ENCODE data around the gene ATAD3A. TPM values are rescaled to one million over a fixed set of nuclear protein-coding genes. Genes with fewer than 3 reads are reported as not detected.

Gene ATAD3A
- total RNA-seq, 4 donors from 2014 or later, result 14.6 to 34.4 (median 20.4) TPM

DNA sequence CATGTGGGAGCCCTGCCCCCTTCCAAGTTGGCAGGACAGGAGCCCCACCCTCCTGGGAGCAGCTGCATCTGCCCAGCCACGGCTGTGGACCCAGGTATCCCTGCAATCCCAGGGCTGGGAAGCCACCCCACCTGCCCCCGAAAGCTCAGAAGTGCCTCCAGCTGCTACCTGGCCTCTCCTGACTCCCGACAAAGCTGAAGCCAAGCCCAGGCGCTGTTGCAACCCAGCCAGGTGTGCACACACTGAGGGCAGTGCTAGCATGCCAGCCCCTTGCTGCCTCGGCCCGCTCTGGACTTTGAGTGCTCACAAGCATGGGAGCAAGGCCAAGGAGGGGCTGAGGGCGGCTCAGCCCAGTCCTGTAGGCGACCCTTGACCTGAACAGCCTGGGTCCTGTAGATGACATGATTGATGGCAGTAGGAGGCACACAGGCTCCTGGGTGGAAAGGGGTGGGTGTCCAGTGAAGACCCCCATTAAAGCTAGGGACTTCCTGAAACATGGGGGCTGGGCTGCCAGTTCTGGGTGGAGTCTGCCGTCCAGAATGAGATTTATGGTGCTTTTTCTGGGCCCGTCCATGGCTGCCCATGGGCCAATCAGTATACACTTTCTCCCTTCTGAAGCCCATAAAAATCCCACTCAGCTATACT is 65.5 kb downstream of the ATAD3A start:
- TF ChIP-seq POLR2AphosphoS5 (IDR thresholded peaks at IDR 0.05) (no peak), EP300 (IDR thresholded peaks at IDR 0.05; ENCODE audit: low read depth) (no peak), POLR2A (IDR thresholded peaks at IDR 0.05) (no peak)
- TF ChIP-seq, protein P1, sequence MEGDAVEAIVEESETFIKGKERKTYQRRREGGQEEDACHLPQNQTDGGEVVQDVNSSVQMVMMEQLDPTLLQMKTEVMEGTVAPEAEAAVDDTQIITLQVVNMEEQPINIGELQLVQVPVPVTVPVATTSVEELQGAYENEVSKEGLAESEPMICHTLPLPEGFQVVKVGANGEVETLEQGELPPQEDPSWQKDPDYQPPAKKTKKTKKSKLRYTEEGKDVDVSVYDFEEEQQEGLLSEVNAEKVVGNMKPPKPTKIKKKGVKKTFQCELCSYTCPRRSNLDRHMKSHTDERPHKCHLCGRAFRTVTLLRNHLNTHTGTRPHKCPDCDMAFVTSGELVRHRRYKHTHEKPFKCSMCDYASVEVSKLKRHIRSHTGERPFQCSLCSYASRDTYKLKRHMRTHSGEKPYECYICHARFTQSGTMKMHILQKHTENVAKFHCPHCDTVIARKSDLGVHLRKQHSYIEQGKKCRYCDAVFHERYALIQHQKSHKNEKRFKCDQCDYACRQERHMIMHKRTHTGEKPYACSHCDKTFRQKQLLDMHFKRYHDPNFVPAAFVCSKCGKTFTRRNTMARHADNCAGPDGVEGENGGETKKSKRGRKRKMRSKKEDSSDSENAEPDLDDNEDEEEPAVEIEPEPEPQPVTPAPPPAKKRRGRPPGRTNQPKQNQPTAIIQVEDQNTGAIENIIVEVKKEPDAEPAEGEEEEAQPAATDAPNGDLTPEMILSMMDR (IDR thresholded peaks at IDR 0.05), result no peak
- Histone ChIP-seq H3K9me3 (no peaks in the 10 kb centered on the region), H3K4me3 (no peak overlapping the region), H3K36me3 (no peaks in the 10 kb centered on the region), H3K4me1 (peaks cover 10 to 28% (median 21%) of the 10 kb centered on the region in 4 donors), H3K27me3 (peaks cover 29% of the 10 kb centered on the region), H3K27ac (peak overlapping the region in 1 of 4 donors; percentile 18)
- peak; percentile 25 for DNase-seq
- in situ Hi-C loops (cut with MboI; ENCODE audit: low pct_ligation_motif_present in 1 of 4, low pct_unique_long_range_greater_than_20kb in 1 of 4, low sequenced_read_pairs in 3 of 4) (no loop called here), intact Hi-C loops (cut with DNase I; ENCODE audit: low total_unique reads) (loop anchor here (5.0 kb wide), 1 partner anchor 240 kb away; no protein-coding TSS in a partner anchor)
- 42% methylated on average over 5 of the region's 10 CpGs; no CpG with 5 or more reads in 1 of the 2 donors for WGBS, 2 donors (ENCODE audit: low coverage in 1 of 2)

DNA sequence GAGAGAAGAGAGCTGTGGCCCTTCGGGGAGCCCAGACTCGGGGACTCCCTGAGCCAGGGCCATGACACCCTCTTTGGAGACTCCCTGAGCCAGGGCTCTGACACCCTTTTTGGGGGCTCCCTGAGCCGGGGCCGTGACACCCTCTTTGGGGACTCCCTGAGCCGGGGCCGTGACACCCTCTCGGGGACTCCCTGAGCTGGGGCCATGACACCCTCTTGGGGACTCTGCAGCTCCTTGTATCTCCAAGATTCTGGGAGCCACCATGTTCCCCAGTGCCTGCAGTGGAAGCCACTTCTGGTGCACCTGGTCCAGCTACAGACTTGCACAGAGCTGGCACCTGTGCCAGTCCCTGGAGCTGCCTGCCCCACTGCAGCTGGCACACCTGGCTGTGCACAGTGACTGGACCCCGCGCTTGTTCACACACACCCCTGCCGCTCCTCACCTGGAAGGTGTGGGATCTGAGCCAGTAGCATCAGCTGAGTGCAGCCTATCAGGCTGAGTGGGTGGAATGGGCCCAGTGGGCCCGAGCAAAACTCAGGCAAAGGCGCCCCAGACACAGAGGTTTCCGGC is 66.5 kb downstream of the ATAD3A start:
- no peaks in the 10 kb centered on the region for H3K9me3 ChIP-seq
- H3K4me3 ChIP-seq, result no peak overlapping the region
- intact Hi-C loops (cut with DNase I; ENCODE audit: low total_unique reads) (loop anchor here (5.0 kb wide), 1 partner anchor 239 kb away; no protein-coding TSS in a partner anchor), in situ Hi-C loops (cut with MboI; ENCODE audit: low pct_ligation_motif_present in 1 of 4, low pct_unique_long_range_greater_than_20kb in 1 of 4, low sequenced_read_pairs in 3 of 4) (no loop called here)
- H3K36me3 ChIP-seq, result no peaks in the 10 kb centered on the region
- DNase-seq, result no peak
- H3K27ac ChIP-seq, result no peak overlapping the region
- TF ChIP-seq, protein P1 (IDR thresholded peaks at IDR 0.05), result no peak
- TF ChIP-seq EP300 (IDR thresholded peaks at IDR 0.05; ENCODE audit: low read depth) (no peak), POLR2AphosphoS5 (IDR thresholded peaks at IDR 0.05) (no peak)
- 80 to 85% methylated on average over 1 to 10 of the region's 13 CpGs for WGBS, 2 donors (ENCODE audit: low coverage in 1 of 2)
- peaks cover 5 to 18% (median 12%) of the 10 kb centered on the region in 4 donors for H3K4me1 ChIP-seq
- H3K27me3 ChIP-seq, result peaks cover 38% of the 10 kb centered on the region

DNA sequence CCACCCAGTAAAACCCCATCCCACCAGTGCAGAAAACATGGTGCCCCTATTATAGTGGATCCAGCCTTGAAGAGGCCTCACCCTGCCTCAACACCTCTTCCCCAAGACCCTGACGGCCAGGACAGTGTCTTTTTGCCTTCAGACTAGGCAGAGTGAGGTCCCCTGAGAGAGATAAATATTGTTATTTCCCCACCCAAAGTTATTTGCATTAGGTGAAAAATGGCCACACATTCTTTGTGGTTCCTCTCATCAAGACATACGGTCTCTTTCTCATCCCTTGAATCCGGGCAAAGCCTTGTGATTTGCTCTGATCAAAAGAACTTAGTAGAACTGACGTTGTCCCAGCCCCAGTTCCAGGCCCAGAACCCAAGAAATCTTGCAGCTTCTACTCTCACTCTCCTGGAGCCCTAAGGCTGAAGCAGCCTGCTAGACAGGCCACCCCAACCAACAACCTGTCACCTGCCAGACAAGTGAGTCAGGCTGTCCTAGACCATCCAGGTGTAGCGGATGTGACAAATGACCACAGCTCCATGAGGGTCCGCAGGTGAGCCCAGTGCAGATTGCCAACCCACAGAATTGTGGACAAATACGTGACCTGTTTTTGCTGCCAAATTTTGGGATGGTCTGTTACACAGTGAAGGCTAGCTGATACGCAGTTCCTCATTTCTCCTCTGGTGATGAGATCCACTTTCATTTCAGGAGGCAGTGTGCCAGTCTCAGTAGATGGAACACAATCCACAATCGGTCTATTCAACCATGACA is 70.8 kb downstream of the ATAD3A start:
- 56 to 69% methylated on average over 2 to 9 of the region's 9 CpGs for WGBS, 2 donors (ENCODE audit: low coverage in 1 of 2)
- H3K9me3 ChIP-seq, result no peaks in the 10 kb centered on the region
- no peaks in the 10 kb centered on the region for H3K4me1 ChIP-seq
- no peak overlapping the region for H3K4me3 ChIP-seq
- DNase-seq, result no peak
- H3K27me3 ChIP-seq, result peaks cover 61% of the 10 kb centered on the region
- intact Hi-C loops (cut with DNase I; ENCODE audit: low total_unique reads), result no loop called here
- TF ChIP-seq POLR2AphosphoS5 (IDR thresholded peaks at IDR 0.05) (no peak), EP300 (IDR thresholded peaks at IDR 0.05; ENCODE audit: low read depth) (no peak), POLR2A (IDR thresholded peaks at IDR 0.05) (no peak)
- TF ChIP-seq, protein P1 (IDR thresholded peaks at IDR 0.05), result no peak
- in situ Hi-C loops (cut with MboI; ENCODE audit: low pct_ligation_motif_present in 1 of 4, low pct_unique_long_range_greater_than_20kb in 1 of 4, low sequenced_read_pairs in 3 of 4), result no loop called here
- no peaks in the 10 kb centered on the region for H3K36me3 ChIP-seq
- no peak overlapping the region for H3K27ac ChIP-seq

DNA sequence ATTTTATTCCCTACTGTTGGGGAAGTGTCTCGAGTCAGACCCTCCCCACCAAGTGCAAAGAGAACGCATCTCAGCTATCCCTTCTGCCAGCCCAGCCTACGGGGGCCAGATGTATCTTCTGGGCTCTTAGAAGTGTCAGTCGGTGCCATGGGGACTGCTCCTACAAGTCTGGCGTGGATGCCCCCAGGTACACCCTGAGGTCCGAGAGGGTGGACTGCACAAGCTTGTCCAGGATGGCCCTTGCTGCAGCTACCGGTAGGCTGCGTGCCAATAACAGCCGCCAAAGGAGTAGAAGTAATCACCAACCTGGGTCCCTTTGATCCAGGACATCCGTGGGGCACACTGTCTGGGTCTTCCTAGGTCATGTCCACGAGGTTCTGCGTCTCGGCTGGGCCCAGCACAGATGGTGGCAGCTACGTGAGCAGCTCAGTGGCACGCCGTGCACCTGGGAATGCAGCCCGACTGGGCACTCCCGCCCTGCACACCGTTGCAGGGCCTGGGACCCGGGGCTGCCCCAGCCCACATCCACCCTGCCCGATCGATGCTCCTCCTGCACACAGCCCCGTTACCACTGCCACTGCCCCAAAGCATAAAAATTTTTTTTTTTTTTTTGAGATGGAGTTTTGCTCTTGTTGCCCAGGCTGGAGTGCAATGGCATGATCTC is 71.5 kb downstream of the ATAD3A start:
- in situ Hi-C loops (cut with MboI; ENCODE audit: low pct_ligation_motif_present in 1 of 4, low pct_unique_long_range_greater_than_20kb in 1 of 4, low sequenced_read_pairs in 3 of 4) (no loop called here), intact Hi-C loops (cut with DNase I; ENCODE audit: low total_unique reads) (no loop called here)
- Histone ChIP-seq H3K9me3 (no peaks in the 10 kb centered on the region), H3K36me3 (no peaks in the 10 kb centered on the region), H3K27ac (no peak overlapping the region), H3K4me1 (no peaks in the 10 kb centered on the region), H3K27me3 (peaks cover 65% of the 10 kb centered on the region), H3K4me3 (no peak overlapping the region)
- WGBS, 2 donors (ENCODE audit: low coverage in 1 of 2), result 65 to 89% methylated on average over 4 to 23 of the region's 23 CpGs
- TF ChIP-seq, protein P1 (IDR thresholded peaks at IDR 0.05), result no peak
- TF ChIP-seq EP300 (IDR thresholded peaks at IDR 0.05; ENCODE audit: low read depth), result no peak
- TF ChIP-seq POLR2AphosphoS5 (IDR thresholded peaks at IDR 0.05), result no peak
- TF ChIP-seq POLR2A (IDR thresholded peaks at IDR 0.05), result no peak
- no peak for DNase-seq
